Activated CD4-positive, alpha-beta T cell treated with anti-CD3 and anti-CD28 coated beads, Interleukin-2, amount 50 U/mL, for 4 hours (primary cell): ENCODE data around the gene FANCE.
A peak's percentile ranks its signal among the peaks of the same experiment; 100 is the strongest.

Source experiments
- DNase-seq, 2 experiments: peaks; one replicate each; pipeline ENCODE4 v3.0.0-alpha.2; 2020

FANCE gene, protein sequence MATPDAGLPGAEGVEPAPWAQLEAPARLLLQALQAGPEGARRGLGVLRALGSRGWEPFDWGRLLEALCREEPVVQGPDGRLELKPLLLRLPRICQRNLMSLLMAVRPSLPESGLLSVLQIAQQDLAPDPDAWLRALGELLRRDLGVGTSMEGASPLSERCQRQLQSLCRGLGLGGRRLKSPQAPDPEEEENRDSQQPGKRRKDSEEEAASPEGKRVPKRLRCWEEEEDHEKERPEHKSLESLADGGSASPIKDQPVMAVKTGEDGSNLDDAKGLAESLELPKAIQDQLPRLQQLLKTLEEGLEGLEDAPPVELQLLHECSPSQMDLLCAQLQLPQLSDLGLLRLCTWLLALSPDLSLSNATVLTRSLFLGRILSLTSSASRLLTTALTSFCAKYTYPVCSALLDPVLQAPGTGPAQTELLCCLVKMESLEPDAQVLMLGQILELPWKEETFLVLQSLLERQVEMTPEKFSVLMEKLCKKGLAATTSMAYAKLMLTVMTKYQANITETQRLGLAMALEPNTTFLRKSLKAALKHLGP

DNA sequence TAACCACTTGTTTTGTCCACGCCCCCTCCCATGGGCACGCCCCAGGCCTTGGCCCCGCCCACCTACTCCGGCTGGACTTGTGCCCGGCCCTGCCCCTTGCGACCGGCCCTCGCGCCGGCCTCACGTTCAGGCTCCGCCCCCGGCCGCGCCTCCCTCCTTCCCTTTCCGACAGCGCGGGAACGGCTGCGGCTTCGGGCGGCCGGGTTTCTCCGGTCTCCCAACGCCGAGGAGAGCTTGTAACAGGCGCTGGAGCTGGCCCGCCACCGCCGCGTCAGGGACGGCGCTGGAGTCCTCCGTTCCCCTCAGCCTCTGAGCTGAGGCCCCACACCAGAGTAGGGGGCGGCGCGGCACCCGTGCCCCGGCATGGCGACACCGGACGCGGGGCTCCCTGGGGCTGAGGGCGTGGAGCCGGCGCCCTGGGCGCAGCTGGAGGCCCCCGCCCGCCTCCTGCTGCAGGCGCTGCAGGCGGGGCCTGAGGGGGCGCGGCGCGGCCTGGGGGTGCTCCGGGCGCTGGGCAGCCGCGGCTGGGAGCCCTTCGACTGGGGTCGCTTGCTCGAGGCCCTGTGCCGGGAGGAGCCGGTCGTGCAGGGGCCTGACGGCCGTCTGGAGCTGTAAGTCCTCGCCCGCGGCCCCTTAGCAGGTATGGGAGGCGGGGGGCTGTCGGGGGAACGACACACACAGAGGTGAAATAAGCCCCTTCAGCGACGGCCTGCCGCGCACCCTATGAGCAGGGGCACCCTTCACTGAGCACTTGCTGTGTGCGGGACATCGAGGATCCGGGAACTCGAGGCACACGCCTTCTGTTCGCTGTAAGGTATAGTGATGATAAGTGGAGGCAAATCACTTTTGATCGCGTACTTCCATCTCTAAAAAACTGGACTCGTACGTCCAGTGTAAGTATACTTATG, at the start of gene FANCE:
TSS of gene FANCE (plus strand) at position 156 of the 908 bp plus-strand sequence. CDS start at position 364, 208 bp downstream.
- DNase-seq: peak; percentile 78 to 80

DNA sequence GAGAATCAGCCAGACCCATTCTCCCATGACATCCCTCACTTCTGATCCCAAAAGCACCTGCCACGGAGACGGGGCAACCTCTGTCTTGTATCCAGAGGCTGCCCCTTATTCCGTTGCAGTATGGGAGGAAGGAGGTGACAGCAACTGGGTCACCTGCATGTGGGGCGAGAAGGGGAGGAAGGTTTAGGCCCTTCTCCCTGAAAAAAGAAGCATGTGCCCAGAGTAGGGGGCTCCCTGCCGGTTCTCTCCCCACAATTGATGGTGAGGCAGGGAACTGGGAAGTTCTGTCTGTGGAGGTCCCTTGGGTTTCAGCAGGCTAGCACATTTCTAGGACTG, 49.3 kb upstream of the FANCE start:
- DNase-seq: no peak

DNA sequence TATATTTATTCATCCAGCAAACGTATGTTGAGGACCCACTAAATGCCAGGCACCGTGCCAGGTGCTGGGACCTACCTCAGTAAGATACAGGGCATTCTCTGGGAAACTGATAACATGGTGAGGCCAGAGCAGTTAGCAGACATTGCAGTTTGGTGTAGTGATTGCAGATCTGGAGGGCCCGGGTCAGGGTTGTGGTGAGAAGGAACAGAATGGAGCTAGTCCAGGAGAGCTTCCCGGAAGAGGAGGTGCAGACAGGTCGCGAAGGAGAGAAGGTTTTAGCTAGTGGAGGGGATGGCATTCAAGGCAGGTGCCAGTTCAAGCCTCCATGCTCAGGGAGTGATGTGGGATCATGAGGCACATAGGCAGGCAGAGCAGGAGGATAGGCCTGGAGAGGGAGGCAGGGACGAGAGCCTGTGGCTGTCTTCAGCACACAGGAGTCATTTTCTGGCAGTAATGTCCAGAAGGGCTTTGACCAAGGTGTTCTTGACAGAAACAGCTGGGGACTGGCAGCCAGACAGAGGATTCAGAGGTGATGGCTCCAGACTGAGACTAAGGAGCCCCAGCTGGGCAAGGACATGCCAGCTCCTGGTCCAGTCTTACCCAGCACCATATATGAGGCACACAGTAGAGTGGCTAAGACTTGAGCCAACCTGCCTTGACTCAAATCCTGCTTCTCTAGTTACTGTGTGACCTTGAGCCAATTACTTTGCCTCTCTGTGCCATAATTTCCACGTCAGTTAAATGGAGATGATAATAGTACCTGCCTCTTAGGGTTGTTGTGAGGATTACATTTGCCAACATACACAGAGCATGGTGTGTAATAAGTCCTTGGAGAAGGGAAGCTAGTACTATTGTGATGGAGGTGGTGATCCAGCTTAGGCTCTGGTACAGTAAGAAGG, 48.3 kb upstream of the FANCE start:
- DNase-seq: no peak

GRCh38 chr6:35406711-35407485, 45.2 kb upstream of the FANCE start:
- DNase-seq: no peak

GRCh38 chr6:35409245-35409644, 42.9 kb upstream of the FANCE start:
- DNase-seq: no peak

- DNase-seq: no peak
Measured at GRCh38 chr6:35410131-35410530, 42.0 kb upstream of the FANCE start.

DNA sequence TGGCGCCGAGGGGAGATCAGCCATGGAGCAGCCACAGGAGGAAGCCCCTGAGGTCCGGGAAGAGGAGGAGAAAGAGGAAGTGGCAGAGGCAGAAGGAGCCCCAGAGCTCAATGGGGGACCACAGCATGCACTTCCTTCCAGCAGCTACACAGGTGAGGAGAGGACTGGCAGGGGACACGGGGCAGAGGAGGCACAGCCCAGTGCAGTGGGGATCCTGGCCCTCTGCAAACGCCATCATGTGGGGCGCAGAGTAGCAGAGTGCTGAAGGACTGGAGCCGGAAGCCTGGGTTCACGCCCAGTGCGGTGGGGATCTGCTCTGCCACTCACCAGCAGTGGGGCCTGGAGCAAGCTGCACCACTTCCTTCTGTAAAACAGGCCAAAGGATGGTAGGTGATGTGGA, 41.1 kb upstream of the FANCE start:
- no peak for DNase-seq

DNA sequence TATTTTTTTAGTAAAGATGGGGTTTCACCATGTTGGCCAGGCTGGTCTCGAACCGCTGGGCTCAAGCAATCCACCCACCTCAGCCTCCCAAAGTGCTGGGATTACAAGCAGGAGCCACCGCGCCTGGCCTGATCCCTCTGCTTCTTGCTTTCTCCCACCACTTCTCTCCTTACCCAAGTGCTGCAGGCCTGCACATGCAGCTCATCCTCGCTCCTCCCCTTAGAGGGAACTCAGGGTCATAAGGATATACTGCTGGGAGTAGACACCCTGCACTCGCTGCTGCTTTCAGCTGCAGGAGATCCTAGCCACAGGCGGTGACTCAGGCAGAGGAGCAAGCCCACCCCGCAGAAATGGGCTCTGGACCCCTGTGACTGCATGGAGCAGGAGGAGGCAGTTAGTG, 40.0 kb upstream of the FANCE start:
- no peak for DNase-seq

GRCh38 chr6:35413911-35414310, 38.2 kb upstream of the FANCE start:
- DNase-seq: no peak

DNA sequence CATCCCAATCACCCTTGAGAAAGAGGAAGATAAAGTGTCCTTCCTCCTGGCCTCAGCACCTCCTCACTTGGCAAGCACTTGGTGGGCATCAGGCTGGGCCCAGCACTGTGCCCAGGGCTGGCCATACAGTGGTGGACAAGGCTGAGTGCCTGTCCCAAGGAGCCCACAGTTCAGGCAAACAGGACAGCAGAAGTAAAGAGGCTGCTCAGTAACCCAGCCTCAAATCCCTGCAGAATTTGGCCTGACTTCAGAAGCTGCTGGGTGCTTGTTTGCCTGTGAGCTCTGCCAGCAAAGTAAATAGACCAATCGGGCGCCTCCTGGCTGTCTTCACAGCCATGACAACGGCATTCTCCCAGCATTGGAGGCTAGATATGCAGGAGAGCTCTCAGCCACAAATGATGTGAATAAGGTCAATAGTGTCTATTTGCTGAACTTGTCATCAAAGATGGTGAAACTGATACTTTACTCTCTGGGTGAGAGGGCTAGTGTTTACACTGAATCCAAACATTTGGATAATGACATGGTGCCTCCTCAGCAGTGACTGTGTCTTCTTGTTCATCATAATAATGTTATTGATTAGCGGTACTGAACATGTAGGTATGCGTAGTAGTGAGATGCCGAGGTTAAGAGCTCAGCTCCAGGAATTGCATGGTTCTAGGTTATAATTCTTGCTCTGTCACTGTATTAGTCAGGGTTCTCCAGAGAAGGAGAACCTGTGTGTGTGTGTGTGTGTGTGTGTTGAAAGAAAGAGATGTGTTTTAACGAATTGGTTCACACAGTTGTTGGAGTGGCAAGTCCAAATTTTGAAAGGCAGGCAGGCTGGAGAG, 36.9 kb upstream of the FANCE start:
- DNase-seq: peak in 1 of 2 experiments; percentile 11

DNA sequence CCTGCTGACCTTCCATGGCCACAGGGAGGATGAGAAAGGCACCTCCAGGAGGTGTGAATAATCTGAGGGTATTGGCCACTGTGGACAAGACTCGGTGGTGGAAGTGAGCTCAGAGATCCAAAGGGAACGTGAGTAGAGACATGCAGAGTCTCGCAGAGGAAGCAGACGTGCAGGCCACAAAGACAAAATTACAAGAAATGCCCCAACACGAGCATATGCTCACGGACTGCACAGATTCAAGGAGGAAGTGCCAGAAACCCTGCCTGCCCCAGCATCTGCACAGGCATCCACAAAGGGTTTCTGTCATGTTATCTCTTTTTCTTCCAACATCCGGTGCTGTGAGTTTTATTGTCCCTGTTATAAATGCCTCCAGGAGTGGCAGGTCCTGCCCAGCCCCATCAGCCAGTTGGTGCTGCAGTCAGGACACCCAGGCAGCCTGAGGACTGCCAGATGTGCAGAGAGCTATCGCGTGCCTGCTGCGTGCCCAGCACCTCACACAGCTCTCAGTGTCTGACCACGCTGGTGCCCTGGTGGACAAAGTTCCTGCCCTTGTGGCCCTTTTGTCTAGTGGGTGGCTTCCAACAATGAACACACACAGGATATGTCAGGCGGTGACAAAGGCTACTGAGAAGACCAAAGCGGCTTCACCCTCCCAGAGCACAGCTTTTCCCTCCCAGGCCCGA, 34.0 kb upstream of the FANCE start:
- no peak for DNase-seq

DNA sequence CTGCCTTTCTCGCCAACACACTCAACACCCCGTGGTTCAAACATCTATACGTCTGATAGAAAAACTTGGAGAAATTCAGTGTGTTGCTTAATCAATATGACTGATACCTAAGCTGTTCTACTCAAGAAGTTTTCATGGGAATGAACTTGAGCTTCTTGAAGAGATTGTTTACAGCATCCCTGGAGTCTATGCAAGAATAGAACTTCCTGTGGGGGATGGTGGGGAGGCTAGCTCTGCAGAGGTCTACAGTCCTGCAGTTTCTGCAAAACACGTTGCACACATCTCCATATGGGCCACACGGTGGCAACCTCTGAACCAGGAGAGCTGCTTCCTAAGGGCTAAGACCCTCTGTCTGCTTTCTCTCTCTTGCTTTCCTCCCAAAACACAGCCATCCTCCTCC, 32.7 kb upstream of the FANCE start:
- no peak for DNase-seq

- no peak for DNase-seq
Measured at GRCh38 chr6:35419961-35420360, 32.2 kb upstream of the FANCE start.

DNA sequence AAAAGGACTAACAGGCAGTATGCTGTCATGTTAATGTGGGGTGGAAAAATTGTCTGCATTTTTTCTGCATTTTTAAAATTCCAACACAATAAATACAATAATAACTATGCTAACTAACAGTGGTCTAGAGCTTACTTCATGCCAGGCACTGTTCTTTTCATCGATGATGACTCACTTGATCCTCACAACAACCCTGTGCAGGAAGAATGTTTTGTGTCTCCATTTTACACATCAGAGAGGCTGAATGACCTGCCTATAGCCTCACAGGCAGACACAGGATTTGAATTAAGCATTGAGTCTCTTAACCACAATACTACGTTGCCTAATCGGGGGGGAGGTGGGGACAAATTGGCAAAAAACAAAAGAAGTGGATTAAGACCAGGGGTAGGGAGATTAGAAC, 26.9 kb upstream of the FANCE start:
- DNase-seq: no peak

DNA sequence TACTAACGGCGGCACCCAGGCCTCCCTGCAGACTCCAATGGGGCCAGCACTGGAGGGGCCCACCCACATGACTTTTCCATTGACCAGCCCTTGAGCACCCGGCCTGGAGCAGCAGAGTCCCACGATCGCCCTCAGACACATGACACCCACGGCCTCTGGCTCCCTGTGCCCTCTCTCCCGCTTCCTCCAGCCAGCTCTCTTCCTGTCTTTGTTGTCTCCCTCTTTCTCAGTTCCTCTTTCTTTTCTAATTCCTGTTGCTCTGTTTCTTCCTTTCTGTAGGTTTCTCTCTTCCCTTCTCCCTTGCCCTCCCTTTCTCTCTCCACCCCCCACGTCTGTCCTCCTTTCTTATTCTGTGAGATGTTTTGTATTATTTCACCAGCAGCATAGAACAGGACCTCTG, 26.1 kb upstream of the FANCE start:
- DNase-seq: no peak

- no peak for DNase-seq
Measured at GRCh38 chr6:35427435-35427834, 24.7 kb upstream of the FANCE start.

DNA sequence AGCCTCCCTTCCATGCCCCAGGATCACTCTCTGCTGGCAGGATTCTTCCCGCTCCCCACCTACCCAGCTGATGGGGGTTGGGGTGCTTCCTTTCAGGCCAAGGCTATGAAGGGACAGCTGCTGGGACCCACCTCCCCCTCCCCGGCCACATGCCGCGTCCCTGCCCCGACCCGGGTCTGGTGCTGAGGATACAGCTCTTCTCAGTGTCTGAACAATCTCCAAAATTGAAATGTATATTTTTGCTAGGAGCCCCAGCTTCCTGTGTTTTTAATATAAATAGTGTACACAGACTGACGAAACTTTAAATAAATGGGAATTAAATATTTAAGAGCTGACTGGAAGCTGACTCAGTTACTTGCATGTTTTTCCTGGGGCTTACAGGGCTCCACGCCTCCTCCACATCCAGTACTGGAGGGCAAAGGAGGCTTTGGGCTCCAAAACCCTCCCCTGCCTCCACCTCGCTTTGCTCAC, 24.3 kb upstream of the FANCE start:
- no peak for DNase-seq

DNA sequence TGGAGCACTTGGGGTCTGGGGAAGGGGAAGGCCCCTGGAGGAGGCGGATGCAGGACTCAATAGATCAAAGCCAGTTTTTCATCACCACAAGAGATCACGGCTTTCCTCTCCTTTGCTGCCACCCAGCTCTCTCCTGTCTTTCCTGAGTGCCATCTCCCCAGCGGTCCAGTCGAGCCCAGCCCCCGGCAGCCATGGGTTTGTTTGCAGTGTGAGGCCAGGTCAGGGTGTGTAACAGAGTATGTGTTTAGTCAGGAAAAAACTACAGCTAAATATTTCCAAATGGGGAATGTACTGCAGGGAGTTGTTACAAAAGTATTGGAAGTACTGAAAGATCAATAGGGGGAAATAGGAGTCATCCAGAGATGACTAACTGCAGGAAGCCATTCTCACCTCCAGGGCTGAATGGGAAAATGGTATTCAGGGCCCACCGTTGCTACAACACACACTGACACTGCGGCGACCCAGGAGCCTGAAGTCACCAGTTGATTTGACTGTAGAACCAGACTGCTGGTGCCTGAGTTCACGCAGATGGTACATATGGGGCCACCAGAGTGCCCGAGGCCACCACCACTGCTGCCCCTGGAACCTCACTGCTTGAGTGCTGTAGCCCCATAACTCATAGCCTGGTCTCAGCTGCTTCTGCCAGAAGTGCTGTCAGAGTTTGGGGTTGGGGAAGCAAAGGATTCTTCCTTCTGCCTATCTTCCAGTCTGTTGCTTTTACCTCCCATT, 23.6 kb upstream of the FANCE start:
- no peak for DNase-seq

DNA sequence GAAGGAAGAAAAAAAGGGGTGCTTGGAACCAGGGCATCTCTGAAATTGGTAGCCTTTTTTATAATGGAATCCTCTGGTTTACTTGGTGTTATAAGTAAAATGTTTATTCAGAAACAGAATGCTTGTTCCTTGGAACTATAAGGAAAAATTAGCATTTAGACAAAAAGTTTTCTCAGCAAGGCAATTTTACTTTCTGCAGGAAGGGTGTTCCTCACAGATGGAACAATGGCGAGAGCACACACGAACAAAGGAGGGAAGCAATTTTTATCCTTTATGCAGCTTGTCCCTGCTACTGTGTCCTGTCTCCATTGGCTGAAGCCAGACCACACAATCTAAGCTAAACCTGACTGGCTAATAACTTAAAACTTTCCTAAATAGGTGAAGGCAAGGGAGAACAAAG, 22.7 kb upstream of the FANCE start:
- no peak for DNase-seq

- no peak for DNase-seq
Measured at GRCh38 chr6:35432291-35432690, 19.8 kb upstream of the FANCE start.
